Suppressor macrophage (primary cell): ENCODE measurements around the gene TSFM.
"Not testable (repeated sequence)": the region's sequence is repeated elsewhere in the genome, so short reads cannot be mapped to it uniquely, and the experiment has no call there.

Experiments used
- DNase-seq, 4 experiments: peaks; one replicate each; pipeline ENCODE4 v3.0.0-alpha.2; 2020 to 2022

The TSFM gene

DNA sequence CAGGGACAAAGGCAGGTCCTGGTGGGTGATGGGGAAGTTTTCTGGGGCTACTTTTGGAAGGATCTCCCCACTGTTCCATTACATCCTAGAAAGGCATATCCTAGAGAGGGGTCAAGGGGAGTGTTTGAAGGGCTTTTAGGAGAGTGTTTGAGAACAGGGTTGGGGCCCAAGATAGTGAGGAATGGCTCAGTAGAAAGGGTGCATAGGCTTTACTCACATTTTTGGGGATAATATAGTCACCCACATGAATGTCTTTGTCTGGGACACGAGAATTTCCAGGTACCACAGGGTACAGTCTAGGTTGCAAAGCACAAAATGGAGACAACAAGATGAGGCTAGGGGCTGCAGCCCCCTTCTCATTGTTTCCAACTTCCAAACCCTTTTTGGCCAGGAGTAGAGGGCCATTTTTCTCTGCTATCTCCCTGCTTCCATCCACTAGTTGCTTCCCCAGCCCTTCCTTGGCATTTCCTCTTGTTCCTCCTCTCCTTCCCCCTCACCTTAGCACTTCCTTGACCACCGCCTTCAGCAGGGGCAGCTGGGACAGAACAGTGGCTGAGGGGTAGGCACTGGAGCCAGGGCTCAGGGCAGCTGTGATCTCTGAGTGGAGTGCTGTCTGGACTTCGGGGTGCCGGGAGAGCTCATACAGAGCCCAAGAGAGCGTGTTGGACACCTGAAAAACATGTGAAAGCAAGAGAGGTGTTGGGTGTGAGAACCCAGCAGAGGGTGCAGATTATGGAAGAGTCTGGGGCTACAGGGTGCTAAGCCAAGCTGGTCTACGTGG, 18.5 kb upstream of the TSFM start:
- no peak for DNase-seq

DNA sequence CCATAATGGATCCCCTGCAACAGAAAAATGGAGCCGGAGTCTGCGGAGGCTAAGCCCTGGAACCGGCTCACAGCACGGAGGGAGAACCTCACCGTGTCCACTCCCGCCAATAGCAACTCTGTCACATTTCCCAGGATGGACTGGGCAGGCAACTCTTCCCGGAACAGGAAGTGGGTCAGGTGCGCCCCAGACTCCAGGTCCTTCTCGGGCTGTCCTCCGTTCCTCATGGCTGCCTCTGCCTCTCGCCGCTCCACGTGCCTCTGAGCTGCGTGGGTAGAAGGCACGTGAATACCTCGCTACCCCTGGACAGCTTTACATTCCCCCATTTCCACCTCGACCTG, 18.0 kb upstream of the TSFM start:
- peak in 3 of 4 experiments; percentile 14 to 27 (median 14) for DNase-seq

DNA sequence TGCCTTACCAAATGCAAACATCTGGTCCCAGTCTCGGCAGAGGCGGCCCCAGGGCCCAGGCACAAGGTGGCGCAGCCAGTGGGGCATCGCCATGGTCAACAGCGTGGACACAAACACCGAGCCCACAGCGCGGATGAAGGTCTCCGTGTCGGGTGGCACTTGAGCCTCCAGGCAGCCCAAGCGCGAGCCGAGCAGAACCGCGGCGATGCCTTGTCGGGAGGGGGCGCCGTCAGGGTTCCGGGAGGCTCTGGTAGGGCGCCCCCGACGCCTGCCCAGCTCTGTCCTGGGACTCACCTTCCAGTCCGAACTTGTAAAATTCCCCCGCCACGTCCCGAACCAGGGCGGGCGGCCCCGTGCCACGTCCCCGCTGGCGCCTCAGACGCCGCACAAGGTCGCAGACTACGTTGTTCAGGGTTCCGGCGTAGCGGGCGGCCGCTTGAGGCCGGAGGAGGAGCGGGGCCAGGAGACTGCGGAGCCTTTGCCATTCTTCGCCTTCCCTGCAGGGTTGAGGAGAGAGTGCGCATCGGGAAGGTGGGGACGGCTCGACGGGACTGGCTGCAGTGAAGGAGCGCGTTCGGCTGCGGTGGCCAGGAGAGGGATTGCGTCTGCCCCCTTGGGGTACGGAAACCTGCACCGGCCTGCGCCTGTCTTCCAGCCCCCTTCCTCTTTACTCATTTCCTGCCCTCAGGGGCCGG, 17.4 kb upstream of the TSFM start:
- DNase-seq, result peak in 3 of 4 experiments; percentile 40 to 73 (median 60)

DNA sequence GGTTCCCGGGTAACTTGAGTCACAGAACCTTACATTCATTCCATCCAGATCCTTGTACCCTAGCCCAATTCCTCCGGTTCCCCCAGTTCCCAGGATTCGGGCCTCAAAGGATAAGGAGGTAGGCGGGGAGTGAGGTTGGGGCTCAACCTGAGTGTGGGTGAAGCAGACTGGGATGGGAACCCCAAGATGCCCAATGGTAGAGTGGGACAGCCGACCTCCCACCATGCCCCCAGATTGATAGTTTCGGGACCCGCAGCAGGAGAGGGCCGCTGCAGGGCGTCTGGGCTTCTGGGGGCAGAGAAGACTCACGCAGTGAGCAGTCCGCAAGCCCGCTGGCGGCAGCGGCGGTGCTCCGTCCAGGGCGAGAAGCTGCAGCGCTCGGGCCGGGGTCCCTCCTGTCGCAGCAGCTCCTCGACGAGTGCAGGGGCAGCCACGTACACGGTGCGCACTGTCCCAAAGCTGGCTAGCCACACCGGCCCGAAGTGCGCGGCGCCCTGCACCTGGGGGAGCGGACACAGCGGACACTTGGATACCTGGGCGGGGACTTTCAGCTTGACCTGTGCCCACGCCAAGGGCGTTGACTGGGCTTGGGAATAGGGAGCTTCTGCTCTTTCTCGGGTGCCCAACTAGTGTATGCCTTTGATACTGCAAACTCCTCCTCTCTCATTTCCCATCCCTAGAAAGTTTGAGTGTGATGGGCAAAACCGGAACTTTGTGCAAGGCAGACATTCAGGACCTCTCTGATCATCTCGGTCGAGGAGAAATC, 16.7 kb upstream of the TSFM start:
- DNase-seq, result peak in 3 of 4 experiments; percentile 38 to 45 (median 39)

DNA sequence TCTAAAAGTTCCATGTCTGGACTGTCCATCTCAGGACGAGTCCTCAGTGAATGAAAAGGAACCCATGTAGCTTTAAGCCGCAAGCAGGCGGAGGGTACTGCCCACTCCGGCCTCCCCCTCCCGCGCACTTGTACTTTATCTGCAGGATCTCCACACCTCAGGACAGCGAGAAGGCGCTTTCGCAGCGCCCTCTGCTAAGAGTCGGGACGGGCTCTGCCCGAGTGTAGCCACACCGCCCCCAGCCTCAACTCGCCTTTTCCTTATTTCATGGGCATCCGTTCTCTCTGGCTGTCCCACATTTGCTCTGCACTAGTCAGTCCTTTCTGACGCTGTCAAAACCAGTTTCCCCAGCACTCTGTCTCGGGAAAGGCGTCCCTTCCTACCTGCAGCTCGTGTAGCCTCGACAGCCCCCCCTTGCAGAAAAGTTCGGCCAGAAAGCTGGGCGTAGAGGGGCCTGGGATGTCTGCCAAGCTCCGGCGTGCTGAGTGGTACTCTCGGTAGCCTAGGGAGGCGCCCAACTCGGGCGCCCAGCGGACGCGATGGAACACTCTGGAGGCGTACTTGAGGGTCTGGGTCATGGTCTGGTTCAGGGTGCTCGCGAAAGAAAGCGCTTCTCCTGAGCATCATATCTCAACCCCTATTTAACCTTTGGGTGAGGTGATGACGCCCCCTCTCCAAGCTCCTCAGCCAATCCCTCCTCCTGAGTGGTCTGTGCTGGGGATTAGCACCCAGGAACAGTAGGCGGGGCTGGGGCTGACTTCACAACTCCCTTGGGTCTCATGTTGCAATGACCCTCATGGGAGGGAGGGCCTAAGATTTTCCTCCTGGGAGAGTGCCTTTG, 15.9 kb upstream of the TSFM start, which contains the start of gene CYP27B1:
CYP27B1 (minus strand) TSS at position 615 of the 841 bp plus-strand sequence; CDS start at position 578, 37 bp downstream.
- DNase-seq, result peak in 3 of 4 experiments; percentile 54 to 67 (median 55)

DNA sequence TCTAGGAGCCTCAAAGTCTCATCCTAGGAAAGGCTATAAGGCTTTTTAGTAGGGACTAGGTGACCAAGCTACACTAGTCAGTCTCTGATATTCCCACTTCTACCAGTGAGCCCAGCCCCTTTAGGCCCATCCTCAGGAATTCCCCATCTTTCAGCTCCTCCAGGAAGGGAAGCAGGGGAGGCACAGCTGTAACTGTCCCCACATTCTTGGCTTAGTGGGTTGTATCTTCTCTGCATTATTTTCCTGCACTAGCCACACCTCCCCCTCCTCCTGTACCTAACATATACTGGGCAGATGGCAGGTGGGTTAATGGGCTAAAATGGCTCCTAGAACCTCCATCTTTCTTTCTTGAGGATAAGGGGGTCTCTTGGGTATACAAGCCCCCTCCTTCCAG, 15.3 kb upstream of the TSFM start:
- no peak for DNase-seq

DNA sequence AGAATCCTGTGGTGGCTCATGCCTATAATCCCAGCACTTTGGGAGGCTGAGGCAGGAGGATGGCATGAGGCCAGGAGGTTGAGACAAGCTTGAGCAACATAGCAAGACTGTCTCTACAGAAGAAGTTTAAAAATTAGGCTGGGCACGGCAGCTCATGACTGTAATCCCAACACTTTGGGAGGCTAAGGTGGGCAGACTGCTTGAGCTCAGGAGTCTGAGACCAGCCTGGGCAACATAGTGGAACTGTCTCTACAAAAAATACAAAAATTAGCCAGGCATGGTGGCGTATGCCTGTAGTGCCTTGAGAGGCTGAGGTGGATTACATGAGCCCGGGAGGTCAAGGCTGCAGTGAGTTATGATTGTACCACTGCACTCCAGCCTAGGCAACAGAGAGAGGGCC, 14.7 kb upstream of the TSFM start:
- DNase-seq, result no peak

DNA sequence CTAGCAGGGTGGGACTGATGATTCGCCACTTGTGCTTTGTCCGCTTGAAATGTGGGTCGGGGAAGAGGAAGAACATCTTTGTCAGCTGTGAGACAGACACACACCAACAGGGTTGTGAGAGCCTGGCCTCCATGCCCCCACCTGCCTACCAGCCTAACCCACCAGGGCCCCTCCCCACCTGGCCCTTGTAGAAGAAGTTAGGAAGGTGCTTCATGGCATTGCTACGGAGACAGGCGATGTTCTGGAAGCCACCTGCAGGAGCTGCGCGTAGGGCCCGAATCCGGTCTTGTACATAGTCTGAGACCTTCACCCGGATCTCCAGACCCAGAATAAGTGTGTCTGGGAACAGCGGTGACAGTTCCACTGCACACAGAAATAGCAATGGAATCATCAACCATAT, 13.0 kb upstream of the TSFM start:
- DNase-seq, result no peak

DNA sequence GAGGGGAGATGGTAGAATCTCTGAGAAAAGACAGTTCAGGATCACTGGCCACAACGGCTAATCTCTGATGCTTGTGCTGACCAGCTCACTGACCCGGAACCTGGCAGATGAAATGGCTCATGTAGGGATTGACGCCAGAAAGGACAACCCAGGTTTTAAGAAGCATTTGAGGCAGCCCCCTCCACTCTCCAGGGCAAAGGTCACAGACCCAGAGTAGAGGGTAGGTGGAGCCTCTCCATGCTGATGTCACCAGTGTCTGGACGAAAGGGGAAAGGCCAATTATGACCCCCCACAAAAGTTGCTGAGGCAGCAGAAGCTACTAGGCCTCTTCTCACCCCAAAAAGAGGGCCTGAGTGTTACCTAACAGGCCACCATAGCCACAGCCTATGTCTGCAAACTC, 11.9 kb upstream of the TSFM start:
- peak in 2 of 4 experiments; percentile 47 to 49 for DNase-seq

DNA sequence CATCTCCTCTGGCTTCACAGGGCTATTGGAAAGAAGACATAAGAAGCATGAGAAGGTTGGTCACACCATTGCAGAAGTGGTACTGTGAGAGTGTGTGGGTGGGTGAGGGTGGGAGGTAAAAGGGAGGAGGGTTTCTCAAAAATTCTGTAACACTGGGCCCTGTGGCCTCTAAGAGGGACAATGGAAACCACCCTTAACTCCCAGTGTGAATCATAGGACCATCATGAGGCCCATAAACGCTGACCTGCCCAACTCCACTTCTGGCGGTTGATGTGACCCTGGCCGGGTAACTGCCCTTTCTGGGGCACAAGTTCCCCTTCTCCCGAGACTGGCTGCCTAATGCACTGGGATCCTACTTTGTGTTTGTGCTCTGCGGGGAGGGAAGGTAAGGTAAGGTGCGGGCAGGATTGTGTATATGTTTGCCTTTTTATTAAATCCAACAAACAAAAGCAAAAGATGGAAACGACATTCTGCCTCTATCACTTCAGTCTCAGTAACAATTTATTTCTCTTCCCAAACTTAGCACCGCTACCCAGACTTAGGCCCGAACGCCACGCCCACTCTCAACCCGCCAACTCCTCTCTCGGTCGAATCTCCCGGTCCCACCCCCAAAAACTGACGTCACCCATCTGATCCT, 11.2 kb upstream of the TSFM start:
- DNase-seq, result peak; percentile 91 to 96 (median 94)

DNA sequence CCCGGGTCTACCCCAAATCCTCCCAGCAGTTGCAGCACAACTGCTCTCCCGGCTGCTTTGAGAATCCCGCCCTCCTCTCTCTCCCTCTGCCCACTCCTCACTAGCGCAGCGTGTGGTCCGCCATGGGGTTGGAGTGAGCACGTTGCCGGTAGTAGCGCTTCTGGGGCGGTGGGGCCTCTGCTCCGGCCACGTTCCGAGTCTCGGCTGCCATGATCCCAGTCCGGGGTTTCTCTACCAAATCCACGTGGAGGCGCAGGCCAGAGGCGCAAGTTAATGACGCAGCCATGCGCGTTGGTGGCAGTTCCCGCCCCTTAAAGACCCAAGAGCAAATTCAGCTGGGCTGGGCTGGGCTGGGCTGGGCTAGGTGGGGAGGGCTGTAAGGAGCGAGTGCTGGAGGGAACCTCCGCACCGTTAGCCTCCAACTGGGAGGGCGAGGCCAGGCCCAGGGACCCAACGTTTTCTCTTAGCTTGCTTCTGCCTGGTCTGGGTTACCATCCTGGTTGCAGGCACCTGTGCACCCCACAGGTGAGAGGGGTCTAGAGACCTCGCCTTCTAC, 10.6 kb upstream of the TSFM start, which contains the start of gene METTL1:
METTL1 (minus strand) TSS at position 233 of the 556 bp plus-strand sequence; CDS start at position 211, 22 bp downstream.
- DNase-seq, result peak; percentile 96 to 97 (median 96)

DNA sequence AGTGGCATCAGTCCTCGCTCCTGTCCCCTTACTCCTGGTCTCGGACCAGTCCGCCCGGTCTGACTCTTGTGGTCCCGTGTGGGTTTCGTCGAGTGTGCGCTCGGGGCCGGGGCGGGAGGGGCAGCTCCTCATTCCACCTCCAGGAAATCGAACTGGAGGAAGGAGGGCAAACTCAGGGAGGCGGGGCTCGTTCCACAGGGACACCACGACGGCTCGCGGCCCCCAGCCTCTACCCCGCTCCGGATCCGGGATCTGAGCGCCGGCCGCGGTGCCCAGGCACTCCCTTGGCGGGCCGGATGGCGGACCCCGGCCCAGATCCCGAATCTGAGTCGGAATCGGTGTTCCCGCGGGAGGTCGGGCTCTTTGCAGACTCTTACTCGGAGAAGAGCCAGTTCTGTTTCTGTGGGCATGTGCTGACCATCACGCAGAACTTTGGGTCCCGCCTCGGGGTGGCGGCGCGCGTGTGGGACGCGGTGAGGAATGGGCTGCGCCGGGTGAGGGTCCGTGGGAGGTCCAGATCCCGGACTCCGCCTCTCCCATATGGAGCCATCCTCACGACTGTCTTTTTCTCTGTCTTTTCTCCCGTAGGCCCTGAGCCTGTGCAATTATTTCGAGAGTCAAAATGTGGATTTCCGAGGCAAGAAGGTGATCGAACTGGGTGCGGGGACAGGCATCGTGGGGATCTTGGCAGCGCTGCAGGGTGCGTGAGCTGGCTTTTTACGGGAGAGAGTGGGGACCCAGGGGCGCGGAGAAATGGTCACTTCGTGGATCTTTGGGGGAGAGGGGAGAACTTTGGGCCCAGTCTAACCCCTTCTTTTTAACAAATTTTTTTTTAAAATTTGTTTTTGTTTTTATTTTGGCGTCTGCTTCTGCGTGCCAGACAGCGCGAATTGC, 9.9 kb upstream of the TSFM start, which contains the start of gene EEF1AKMT3:
EEF1AKMT3 (plus strand) TSS at position 186 of the 894 bp plus-strand sequence; CDS start at position 297, 111 bp downstream.
- peak; percentile 55 to 77 (median 68) for DNase-seq

DNA sequence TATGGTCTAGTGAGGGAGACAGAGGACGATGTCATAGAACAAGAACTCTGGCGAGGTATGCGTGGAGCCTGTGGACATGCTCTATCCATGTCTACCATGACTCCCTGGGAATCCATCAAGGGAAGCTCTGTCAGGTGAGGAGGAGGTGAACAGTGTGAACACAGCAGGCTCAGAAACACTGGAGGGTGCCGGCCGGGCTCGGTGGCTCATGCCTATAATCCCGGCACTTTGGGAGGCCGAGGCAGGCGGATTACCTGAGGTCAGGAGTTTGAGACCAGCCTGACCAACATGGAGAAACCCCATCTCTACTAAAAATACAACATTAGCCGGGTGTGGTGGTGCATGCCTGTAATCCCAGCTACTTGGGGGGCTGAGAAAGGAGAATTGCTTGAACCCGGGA, 8.0 kb upstream of the TSFM start:
- DNase-seq, result not testable (repeated sequence)

DNA sequence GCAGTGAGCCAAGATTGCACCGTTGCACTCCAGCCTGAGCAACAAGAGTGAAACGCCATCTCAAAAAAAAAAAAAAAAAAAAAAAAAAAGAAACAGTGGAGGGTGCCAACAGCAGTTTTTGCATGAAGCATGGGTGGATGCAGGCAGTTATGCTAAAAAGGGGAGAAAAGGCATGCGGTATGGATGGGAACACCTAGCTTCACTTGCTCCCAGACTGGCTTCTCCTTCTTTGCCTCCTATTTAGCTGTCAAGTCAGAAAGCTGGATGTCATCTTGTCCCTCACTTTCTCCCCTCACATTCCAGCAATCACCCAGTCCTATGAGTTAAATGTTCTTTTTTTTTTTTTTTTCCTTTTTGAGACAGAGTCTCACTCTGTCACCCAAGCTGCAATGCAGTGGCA, 7.5 kb upstream of the TSFM start:
- DNase-seq, result no peak

DNA sequence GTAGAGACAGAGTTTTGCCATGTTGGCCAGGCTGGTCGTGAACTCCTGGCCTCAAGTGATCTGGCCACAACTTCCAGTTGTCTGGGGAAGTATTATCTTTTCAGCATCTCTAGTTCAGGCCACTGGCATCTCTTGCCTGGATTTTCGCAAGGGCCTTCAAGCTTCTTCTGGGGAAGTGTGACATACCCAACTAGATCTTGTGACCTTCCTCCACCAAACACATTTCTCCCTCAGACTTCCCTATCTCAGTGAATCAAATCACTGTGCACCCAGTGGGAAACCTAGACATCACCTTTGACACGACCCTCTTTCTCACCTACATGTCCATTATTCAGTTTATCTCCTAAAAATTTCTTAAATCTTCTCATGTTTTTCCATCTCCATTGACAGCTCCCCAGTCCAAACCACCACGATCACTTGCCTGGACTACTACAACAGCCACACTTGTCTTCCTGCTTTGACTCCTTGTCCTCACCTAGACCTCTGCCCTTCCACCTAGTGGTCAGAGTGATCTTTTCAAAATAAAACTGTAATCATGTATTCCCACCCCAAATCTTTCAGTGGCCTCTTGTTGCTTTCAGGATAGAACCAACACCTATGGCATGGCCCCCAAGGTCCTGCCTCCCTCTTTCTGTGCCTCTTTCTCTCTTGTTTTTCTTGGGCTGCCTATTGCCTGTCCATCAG, 6.9 kb upstream of the TSFM start:
- DNase-seq, result peak; percentile 63 to 87 (median 80)

DNA sequence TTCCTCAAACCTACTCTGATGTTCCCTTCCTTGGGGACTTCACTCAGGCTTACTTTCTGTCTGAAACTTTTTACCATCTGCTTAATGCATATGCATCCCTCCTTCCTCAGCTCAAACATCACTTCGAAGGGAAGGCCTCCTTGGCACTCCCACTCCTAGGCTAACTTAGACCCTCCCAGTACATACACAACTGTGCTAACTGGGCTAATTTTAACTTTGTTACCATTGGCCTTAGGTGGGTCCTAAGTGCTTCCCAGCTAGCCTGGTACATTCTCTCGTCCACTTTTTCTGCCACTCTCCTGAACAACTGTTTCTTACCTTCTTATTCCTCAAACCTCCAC, 6.4 kb upstream of the TSFM start:
- no peak for DNase-seq

DNA sequence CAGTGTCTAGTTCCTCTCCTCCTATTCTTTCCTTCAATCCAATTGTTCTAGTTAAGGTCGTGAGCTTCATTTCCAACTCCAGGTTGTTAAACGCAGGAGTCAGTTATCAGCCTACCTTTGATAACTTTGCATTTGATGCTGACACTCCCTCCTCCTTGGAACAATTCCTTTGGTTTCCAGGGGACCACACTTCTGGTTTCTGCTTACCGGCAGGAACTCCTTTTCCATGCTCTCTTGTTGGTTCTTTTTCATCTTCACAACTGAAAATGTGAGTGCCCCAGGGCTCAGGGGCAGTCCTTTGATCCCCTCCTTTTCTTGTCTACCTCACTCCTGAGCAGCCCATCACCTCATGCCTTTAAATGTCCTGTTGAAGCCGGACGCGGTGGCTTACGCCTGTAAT, 5.2 kb upstream of the TSFM start:
- no peak for DNase-seq

DNA sequence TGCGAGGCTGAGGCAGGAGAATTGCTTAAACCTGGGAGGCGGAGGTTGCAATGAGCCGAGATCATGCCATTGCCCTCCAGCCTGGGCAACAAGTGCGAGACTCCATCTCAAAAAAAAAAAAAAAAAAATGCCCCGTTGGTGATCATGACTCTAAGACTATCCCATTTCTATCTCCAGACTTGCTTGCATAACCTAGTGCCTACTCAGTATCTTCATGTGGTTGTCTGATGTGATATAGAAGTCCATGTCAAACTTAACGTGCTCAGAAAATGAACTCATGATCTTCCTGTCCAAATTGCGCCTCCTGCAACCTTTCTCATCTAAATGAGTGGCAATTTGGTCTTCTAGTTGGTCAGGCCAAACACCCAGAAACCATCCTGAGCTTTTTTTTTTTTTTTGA, 4.7 kb upstream of the TSFM start:
- DNase-seq, result no peak

DNA sequence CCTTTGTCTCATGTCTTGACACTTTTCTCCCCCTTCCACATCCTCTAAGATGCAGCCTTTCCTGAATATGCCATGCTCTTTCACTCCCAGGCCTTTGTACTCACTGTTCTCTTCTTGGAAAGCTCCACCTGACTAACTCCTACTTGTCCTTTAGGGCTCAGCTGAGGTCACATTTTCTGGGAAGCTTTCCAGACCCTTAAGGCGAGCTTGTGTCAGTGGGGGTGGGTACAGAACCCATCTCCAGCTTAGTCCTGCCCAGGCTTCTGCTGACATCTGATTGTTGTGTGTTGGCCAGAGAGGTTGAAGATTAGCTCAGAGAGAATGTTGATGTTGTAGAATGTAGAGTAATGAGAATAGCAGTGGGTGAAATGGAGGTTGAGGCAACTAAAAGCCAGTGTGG, 2.9 kb upstream of the TSFM start:
- DNase-seq, result no peak
